HEK293 (cell line): ENCODE data around the gene INTS1.

Experiments used
- CTCF ChIA-PET: fragments of 350-600 bp; formaldehyde crosslinking; extraction: SDS; loops from one replicate; lab custom pipeline; 2021; ENCODE audit warnings: antibody characterized with exemption; lab: Yijun Ruan, JAX
- POLR2A ChIA-PET: fragments of 300-600 bp; formaldehyde crosslinking; extraction: SDS; loops from one replicate; lab custom pipeline; 2020; ENCODE audit warnings: antibody characterized with exemption, inconsistent platforms; lab: Yijun Ruan, JAX
- H3K27ac ChIP-seq: fragments of 200-500 bp; sonication (Bioruptor generic); 2 replicates; pipeline ENCODE4 v1.5.1; 2014; ENCODE audit warnings: low read depth, low read length, control low read depth, inconsistent platforms; ENCODE audit errors: extremely low read depth
- H3K36me3 ChIP-seq, 2 experiments: fragments of 200-500 bp in 1 of 2; sonication (Bioruptor generic) in 1 of 2; 1 replicate in 1 of 2; 2 replicates in 1 of 2; pipeline ENCODE4 v1.5.1; 2014 to 2017; ENCODE audit warnings: inconsistent platforms in 2 of 2, low read length in 2 of 2; ENCODE audit not compliant: control insufficient read depth in 2 of 2, insufficient read depth in 1 of 2
- H3K4me1 ChIP-seq: fragments of 200-500 bp; sonication (Bioruptor generic); 2 replicates; pipeline ENCODE4 v1.5.1; 2014; ENCODE audit warnings: mild to moderate bottlenecking, low read length, inconsistent platforms; ENCODE audit not compliant: control insufficient read depth, insufficient read depth
- H3K4me3 ChIP-seq: 2 replicates; pipeline ENCODE4 v1.5.1; 2011; ENCODE audit warnings: low read depth, mild to moderate bottlenecking, control low read depth, low read length, moderate library complexity
- H3K9me3 ChIP-seq: fragments of 200-500 bp; sonication (Bioruptor generic); 2 replicates; pipeline ENCODE4 v1.5.1; 2014; ENCODE audit warnings: low read depth, low read length, inconsistent platforms; ENCODE audit not compliant: control insufficient read depth, insufficient read depth
- GLI4 ChIP-seq: fragments of 450-650 bp; formaldehyde crosslinking; IDR thresholded peaks from 2 replicates; pipeline ENCODE4 v1.5.1; 2016; ENCODE audit warnings: missing biosample characterization, missing genetic modification characterization
- INSM2 ChIP-seq: fragments of 450-650 bp; formaldehyde crosslinking; IDR thresholded peaks from 2 replicates; pipeline ENCODE4 v1.5.1; 2016; ENCODE audit warnings: missing biosample characterization, missing genetic modification characterization
- KLF9 ChIP-seq: fragments of 450-650 bp; formaldehyde crosslinking; IDR thresholded peaks from 2 replicates; pipeline ENCODE4 v1.5.1; 2016; ENCODE audit warnings: missing biosample characterization, missing genetic modification characterization, low read depth
- MEIS1 ChIP-seq: sonication (generic); formaldehyde crosslinking; IDR thresholded peaks from 2 replicates; pipeline ENCODE4 v1.8.1; 2022; ENCODE audit warnings: missing genetic modification reagents, mild to moderate bottlenecking, borderline replicate concordance
- OVOL3 ChIP-seq: fragments of 450-650 bp; formaldehyde crosslinking; IDR thresholded peaks from 2 replicates; pipeline ENCODE4 v1.5.1; 2016; ENCODE audit warnings: missing biosample characterization, missing genetic modification characterization
- PATZ1 ChIP-seq: fragments of 450-650 bp; formaldehyde crosslinking; IDR thresholded peaks from 2 replicates; pipeline ENCODE4 v1.5.1; 2016; ENCODE audit warnings: missing biosample characterization, missing genetic modification characterization
- PRDM1 ChIP-seq: fragments of 450-650 bp; formaldehyde crosslinking; IDR thresholded peaks from 2 replicates; pipeline ENCODE4; 2016; ENCODE audit warnings: missing biosample characterization, missing genetic modification characterization
- YY1 ChIP-seq: fragments of 450-650 bp; formaldehyde crosslinking; IDR thresholded peaks from 2 replicates; pipeline ENCODE4 v1.5.1; 2018; ENCODE audit warnings: missing biosample characterization, missing genetic modification characterization
- ZBTB20 ChIP-seq: fragments of 450-650 bp; formaldehyde crosslinking; IDR thresholded peaks from 2 replicates; pipeline ENCODE4 v1.5.1; 2016; ENCODE audit warnings: missing biosample characterization, missing genetic modification characterization
- ZBTB21 ChIP-seq: fragments of 450-650 bp; formaldehyde crosslinking; IDR thresholded peaks from 2 replicates; pipeline ENCODE4 v1.5.1; 2017; ENCODE audit warnings: missing biosample characterization, missing genetic modification characterization
- ZBTB6 ChIP-seq: fragments of 450-650 bp; formaldehyde crosslinking; IDR thresholded peaks from 2 replicates; pipeline ENCODE4 v1.5.1; 2017; ENCODE audit warnings: missing biosample characterization, missing genetic modification characterization
- ZBTB8A ChIP-seq: fragments of 450-650 bp; formaldehyde crosslinking; IDR thresholded peaks from 2 replicates; pipeline ENCODE4 v1.5.1; 2016; ENCODE audit warnings: missing biosample characterization, missing genetic modification characterization
- ZFP69B ChIP-seq: fragments of 450-650 bp; formaldehyde crosslinking; IDR thresholded peaks from 2 replicates; pipeline ENCODE4 v1.5.1; 2016; ENCODE audit warnings: missing biosample characterization, missing genetic modification characterization
- ZNF10 ChIP-seq: fragments of 450-650 bp; formaldehyde crosslinking; IDR thresholded peaks from 2 replicates; pipeline ENCODE4 v1.5.1; 2017; ENCODE audit warnings: missing biosample characterization, missing genetic modification characterization
- ZNF121 ChIP-seq: fragments of 450-650 bp; formaldehyde crosslinking; IDR thresholded peaks from 2 replicates; pipeline ENCODE4 v1.5.1; 2016; ENCODE audit warnings: missing biosample characterization, missing genetic modification characterization
- ZNF132 ChIP-seq: fragments of 450-650 bp; formaldehyde crosslinking; IDR thresholded peaks from 2 replicates; pipeline ENCODE4 v1.5.1; 2017; ENCODE audit warnings: missing biosample characterization, missing genetic modification characterization, borderline replicate concordance
- ZNF140 ChIP-seq: fragments of 450-650 bp; formaldehyde crosslinking; IDR thresholded peaks from 2 replicates; pipeline ENCODE4 v1.5.1; 2016; ENCODE audit warnings: missing biosample characterization, missing genetic modification characterization
- ZNF155 ChIP-seq: fragments of 450-650 bp; formaldehyde crosslinking; IDR thresholded peaks from 2 replicates; pipeline ENCODE4 v1.5.1; 2016; ENCODE audit warnings: missing biosample characterization, missing genetic modification characterization
- ZNF157 ChIP-seq: fragments of 450-650 bp; formaldehyde crosslinking; IDR thresholded peaks from 2 replicates; pipeline ENCODE4 v1.5.1; 2016; ENCODE audit warnings: missing biosample characterization, missing genetic modification characterization
- ZNF16 ChIP-seq: fragments of 450-650 bp; formaldehyde crosslinking; IDR thresholded peaks from 2 replicates; pipeline ENCODE4 v1.5.1; 2016; ENCODE audit warnings: low read depth, missing biosample characterization, missing genetic modification characterization
- ZNF248 ChIP-seq: fragments of 450-650 bp; formaldehyde crosslinking; IDR thresholded peaks from 2 replicates; pipeline ENCODE4 v1.5.1; 2017; ENCODE audit warnings: missing biosample characterization, missing genetic modification characterization
- ZNF350 ChIP-seq: fragments of 450-650 bp; formaldehyde crosslinking; IDR thresholded peaks from 2 replicates; pipeline ENCODE4 v1.5.0; 2017; ENCODE audit warnings: missing biosample characterization, mild to moderate bottlenecking, missing genetic modification characterization
- ZNF571 ChIP-seq: fragments of 450-650 bp; formaldehyde crosslinking; IDR thresholded peaks from 2 replicates; pipeline ENCODE4 v1.5.0; 2017; ENCODE audit warnings: missing biosample characterization, missing genetic modification characterization
- ZNF580 ChIP-seq: fragments of 450-650 bp; formaldehyde crosslinking; IDR thresholded peaks from 2 replicates; pipeline ENCODE4 v1.5.1; 2016; ENCODE audit warnings: missing biosample characterization, missing genetic modification characterization
- ZNF585B ChIP-seq: fragments of 450-650 bp; formaldehyde crosslinking; IDR thresholded peaks from 2 replicates; pipeline ENCODE4 v1.5.1; 2016; ENCODE audit warnings: missing biosample characterization, missing genetic modification characterization
- ZNF624 ChIP-seq: fragments of 450-650 bp; formaldehyde crosslinking; IDR thresholded peaks from 2 replicates; pipeline ENCODE4 v1.5.1; 2017; ENCODE audit warnings: missing biosample characterization, missing genetic modification characterization
- ZSCAN16 ChIP-seq: fragments of 450-650 bp; formaldehyde crosslinking; IDR thresholded peaks from 2 replicates; pipeline ENCODE4 v1.5.1; 2016; ENCODE audit warnings: missing biosample characterization, missing genetic modification characterization
- ZSCAN23 ChIP-seq: fragments of 450-650 bp; formaldehyde crosslinking; IDR thresholded peaks from 2 replicates; pipeline ENCODE4 v1.5.1; 2016; ENCODE audit warnings: missing biosample characterization, missing genetic modification characterization
- ZSCAN30 ChIP-seq: fragments of 450-650 bp; IDR thresholded peaks from 2 replicates; pipeline ENCODE4 v1.5.1; 2018; ENCODE audit warnings: missing biosample characterization, mild to moderate bottlenecking, missing genetic modification characterization, moderate library complexity

The INTS1 gene

GRCh38 chr7:1483536-1484505 lies 20.4 kb downstream of the INTS1 start:
- ChIA-PET CTCF (interaction anchor here (1.8 kb wide), 1 partner anchor 10 kb away, joined by 4 read pairs; no protein-coding TSS in a partner anchor), POLR2A (interaction anchor here (0.7 kb wide), 1 partner anchor 190 kb away, joined by 3 read pairs; no protein-coding TSS in a partner anchor)
- Histone ChIP-seq H3K36me3 (peaks cover 10 to 79% of the 10 kb centered on the region in 2 experiments; a peak in 2 of 3 replicates), H3K4me3 (no peak overlapping the region), H3K27ac (no peak overlapping the region), H3K9me3 (no peaks in the 10 kb centered on the region), H3K4me1 (no peaks in the 10 kb centered on the region)
- no peak for TF ChIP-seq ZNF624 (tag by site-specific recombination)

GRCh38 chr7:1483079-1483478 lies 21.1 kb downstream of the INTS1 start:
- peaks cover 10 to 79% of the 10 kb centered on the region in 2 experiments; a peak in 2 of 3 replicates for H3K36me3 ChIP-seq
- POLR2A ChIA-PET, result no interaction called here

GRCh38 chr7:1481300-1481699 lies 22.9 kb downstream of the INTS1 start:
- POLR2A ChIA-PET, result no interaction called here
- CTCF ChIA-PET, result interaction anchor here (0.6 kb wide), 1 partner anchor 996 kb away, joined by 4 read pairs; no protein-coding TSS in a partner anchor
- Histone ChIP-seq H3K36me3 (peaks cover 9 to 76% of the 10 kb centered on the region in 2 experiments; a peak in 2 of 3 replicates), H3K9me3 (no peaks in the 10 kb centered on the region), H3K27ac (no peak overlapping the region), H3K4me3 (no peak overlapping the region), H3K4me1 (no peaks in the 10 kb centered on the region)
- no peak for TF ChIP-seq ZNF155 (tag by site-specific recombination)
- no peak for TF ChIP-seq ZBTB21 (tag by site-specific recombination)
- no peak for TF ChIP-seq ZNF140 (tag by site-specific recombination)
- no peak for TF ChIP-seq ZNF585B (tag by site-specific recombination)
- TF ChIP-seq ZNF580, result no peak
- no peak for TF ChIP-seq ZSCAN16 (tag by site-specific recombination)
- no peak for TF ChIP-seq MEIS1 (CRISPR knock-in tag)
- no peak for TF ChIP-seq ZNF132
- TF ChIP-seq ZNF157 (tag by site-specific recombination), result no peak
- TF ChIP-seq ZNF571 (tag by site-specific recombination), result no peak
- no peak for TF ChIP-seq OVOL3
- TF ChIP-seq KLF9 (tag by site-specific recombination), result no peak

More at GRCh38 chr7:1483079-1483478, 21.1 kb downstream of the INTS1 start:
- TF ChIP-seq ZBTB6 (tag by site-specific recombination) (no peak), ZBTB8A (no peak), ZNF10 (tag by site-specific recombination) (no peak), INSM2 (tag by site-specific recombination) (no peak), ZBTB20 (tag by site-specific recombination) (no peak), ZSCAN30 (tag by site-specific recombination) (no peak), PATZ1 (tag by site-specific recombination) (no peak), ZNF16 (tag by site-specific recombination) (no peak), ZSCAN23 (tag by site-specific recombination) (no peak), ZNF350 (tag by site-specific recombination) (no peak), ZFP69B (tag by site-specific recombination) (no peak), ZNF121 (no peak), YY1 (tag by site-specific recombination) (no peak), PRDM1 (tag by site-specific recombination) (no peak), ZNF248 (tag by site-specific recombination) (no peak), GLI4 (tag by site-specific recombination) (no peak)
- TF ChIP-seq, all 188 proteins: peak for 0
- H3K4me3 ChIP-seq, result no peak overlapping the region
- H3K9me3 ChIP-seq, result no peaks in the 10 kb centered on the region
- CTCF ChIA-PET, result interaction anchor here (1.8 kb wide), 1 partner anchor 9 kb away, joined by 4 read pairs; no protein-coding TSS in a partner anchor
- no peak overlapping the region for H3K27ac ChIP-seq
- no peaks in the 10 kb centered on the region for H3K4me1 ChIP-seq
